IPS-NIHi11 (cell line): ENCODE measurements around the gene AGAP1.

ENCODE experiments used
- DNase-seq: peaks from one replicate; pipeline ENCODE4 v3.0.0; 2012; ENCODE audit warnings: mixed read lengths, low spot score

The AGAP1 gene

DNA sequence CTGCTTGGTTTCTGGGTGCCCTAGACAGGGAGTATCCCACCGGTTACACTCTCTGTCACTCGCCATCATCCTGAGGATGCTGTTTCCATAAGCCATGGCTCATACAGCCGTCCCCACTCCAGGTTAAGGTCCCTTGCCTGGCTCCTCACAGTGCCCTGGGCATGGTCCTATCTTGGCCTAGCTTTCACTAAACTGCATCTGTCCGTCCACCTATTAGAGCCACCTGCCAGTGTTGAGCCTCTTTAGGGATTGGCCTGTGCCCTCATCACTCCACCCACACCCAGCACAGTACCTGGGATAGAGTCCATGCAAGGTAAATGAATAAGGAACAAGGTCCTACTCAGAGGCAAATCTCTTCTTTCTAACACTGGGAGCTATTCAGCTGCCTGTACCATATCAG, 354.2 kb downstream of the AGAP1 start:
- no peak for DNase-seq

DNA sequence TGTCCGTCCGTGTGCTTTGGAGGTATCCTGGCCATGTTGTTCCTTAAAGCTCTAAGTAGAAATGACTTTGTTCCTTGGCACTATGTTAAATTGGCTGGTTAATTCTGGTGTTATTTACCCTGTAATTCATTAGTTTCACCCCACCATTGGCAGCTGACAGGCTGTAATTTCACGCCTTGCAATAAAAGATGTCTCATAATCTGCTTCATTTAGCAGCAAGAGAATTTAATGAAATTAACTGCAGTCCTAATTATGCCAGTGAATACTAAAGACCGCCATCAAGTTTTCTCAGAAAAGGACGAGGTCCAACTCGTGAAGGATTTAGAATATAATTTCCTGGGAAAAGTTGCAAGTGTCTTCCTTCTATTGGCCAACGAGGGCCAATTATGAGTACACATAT, 355.1 kb downstream of the AGAP1 start:
- no peak for DNase-seq

DNA sequence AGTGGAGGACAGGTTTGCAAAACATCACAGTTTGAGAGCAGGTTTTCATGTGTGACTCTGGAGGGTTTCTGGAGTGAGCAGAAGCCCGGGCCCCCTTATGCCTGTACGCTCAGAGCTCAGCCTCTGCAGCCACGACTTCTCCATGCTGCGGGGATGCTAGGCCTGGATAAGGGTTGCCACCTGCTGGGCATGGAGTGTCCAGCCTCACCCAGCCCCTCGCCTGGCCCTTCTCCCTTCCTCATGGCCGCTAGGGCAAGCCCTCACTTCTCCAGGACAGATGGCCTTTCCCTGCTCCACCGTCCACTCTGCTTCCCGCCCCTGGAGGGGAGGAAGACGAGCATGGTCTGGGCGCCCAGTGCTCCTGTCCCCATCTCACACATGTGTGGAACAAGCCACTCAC, 355.6 kb downstream of the AGAP1 start:
- no peak for DNase-seq

DNA sequence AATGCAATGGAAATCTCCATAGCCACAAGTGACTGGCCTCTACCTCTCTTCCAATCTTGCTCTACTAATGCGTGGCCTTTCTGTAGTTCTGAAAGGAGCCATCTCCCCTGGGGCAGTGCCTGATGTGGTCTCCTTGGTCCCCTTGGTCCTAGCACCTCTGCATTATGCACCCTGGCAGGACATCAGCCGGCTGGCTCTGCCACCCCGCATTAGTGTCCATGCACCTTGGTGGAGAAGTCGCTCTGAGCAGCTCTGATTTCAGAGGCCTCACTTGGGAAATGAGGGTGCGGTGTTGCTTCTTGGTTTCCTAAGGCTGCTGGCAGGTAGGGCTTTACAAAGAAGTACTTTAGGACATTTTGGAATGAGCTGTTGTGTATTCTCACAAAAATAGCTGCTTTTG, 356.4 kb downstream of the AGAP1 start:
- DNase-seq: no peak

DNA sequence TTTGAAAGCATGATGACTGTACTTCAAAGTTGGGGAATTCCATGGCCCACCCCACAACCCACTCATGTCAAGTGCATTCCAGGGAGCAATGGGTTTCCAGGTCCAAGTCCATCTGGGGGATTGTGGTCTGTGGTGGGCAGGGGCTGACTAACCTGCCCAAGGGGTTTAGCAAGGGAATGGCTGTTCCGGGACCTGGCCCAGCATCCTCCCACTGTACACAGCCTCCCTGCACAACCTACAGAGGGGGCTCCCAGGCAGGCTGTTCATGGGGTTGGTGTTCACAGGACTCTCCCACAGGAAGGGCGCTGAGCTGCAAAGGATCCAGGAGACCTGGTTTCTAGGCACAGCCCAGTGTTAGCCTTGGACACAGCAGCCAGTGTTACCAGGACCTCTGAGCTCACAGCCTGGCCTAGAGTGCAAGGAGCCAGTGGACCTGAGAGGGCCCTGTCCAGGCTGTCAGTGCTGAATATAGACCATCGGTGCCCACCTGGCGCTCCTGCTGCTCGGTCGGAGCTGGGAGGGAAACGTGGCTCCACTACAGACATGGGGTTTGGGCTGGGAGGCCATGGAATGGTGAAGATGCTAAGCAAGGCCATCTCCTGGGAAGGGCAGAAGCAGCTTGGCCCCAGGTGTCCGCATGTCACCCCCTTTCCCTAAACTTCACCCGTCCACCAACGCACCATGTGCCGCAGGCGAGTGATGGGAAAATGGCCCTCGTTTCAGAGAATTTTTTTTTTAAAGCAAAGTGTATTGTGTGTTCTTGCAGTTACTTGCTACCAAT, 357.1 kb downstream of the AGAP1 start:
- DNase-seq: peak; percentile 44

DNA sequence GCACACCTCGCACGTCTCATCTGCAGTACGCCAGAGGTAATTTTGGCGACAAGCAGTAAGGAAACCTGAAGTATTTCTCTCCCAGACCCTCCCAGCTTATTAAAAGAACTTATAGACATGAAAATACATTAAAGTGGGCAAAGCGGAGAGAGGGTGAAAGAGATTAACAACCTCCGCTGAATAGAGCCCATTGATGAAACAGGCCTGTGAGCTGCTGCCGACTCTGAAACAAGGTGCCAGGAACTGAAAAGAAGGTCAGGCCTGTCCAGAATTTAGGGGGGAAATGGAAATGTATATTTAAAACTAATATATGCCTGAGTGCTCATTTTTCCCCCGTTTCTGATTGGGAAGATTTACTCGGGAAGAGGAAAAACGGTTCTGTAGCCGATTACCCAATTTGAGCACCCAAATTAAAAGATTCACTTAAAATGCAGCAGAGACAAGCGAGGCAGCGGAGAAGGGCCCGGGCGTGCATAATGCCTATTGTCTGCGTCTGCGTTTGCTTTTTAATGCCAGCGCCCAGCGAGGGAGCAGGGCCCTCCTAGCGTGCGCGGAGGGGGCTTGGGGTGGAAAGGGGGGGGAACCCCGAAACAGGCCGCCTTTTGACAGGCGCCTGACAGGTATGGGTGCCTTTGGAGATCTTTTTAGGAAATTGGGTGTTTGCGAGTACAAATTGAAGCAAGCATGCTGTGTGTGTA, 358.1 kb downstream of the AGAP1 start:
- no peak for DNase-seq

DNA sequence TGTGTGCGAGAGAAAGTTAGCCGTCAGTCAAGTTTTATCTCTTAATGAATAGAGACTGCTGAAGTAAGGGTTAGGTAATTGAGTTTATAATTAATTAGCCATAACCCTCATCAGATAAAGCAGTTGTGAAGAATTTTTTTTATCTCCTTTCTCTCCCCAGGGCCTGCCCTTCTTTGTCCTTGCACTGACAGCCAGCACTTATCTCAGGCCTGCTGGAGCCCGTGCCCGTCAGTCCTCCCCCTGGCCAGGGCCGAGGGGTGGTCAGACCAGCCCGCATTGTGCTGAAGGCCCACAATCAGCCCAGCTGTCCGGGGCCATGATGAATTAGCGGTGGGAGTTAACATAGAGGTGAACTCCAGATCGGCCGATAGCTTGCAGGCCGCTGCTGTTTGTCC, 358.7 kb downstream of the AGAP1 start:
- DNase-seq: no peak

DNA sequence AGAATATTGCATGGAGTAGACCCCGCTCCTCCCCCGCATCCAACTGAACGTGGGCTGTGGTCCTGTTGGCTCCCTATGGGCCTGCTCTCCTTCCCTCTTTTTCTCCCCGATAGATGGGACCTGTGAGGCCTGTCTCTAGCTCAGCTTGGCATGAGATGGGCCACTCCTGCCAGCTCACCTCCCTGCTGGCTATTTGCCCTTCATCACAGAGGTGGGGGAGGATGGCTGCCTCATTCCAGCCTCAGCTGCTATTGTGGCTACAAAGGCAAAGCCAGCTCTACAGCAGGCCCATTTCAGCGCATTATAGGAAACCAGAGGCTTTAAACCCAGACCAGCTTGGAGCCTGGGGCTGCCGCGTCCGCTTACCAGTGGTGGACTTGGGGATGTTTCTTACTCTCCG, 360.4 kb downstream of the AGAP1 start:
- DNase-seq: no peak

DNA sequence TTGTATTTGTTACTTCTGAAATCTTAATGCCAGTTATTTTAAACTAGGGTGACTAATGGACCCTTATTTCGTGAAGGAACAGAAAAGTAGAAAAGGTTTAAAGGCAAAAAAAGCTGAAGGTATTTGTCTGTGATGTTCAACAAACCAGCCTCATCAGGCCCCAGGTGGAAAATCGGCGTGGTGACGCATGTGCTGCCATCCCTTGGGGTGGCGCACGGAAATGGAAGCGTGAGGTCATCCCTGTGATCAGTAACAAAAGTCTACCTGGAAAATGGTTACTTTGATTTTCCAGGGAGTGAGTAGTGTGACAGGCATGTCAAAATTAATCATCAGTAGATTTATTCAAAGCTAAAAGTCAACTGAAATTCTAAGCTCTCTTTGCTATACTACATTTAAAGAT, 361.2 kb downstream of the AGAP1 start:
- no peak for DNase-seq

DNA sequence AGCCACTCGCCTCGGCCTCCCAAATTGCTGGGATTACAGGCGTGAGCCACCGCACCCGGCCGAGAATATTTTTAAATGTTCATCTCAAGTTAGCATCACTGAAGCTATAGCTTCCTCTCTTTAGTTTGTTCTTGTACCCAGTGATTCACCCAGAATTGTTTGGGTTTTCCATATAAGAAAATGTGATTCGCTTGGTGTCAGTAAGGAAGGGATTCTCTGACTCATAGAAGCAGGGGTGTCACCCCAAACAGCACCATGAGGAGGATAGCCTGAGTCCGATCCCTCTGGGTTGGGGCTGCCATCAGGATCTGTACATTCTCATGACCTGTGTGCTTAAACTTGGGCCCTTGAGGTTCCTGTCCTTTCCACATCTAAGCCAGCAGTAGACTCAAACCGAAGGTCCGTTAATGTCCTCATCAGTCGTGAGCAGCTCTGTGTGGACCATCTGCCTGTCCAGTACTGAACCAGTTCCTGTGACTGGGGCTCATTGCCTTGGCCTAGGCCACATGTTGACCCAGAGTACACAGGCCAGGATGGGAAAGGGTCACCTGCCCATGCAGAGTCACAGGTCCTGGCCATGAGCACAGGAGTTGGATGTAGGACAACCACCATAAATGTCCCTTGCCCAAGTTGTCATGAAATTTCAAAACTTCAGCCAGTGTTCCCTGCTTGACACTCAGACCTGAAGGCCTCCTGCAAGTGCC, 362.5 kb downstream of the AGAP1 start:
- DNase-seq: no peak

DNA sequence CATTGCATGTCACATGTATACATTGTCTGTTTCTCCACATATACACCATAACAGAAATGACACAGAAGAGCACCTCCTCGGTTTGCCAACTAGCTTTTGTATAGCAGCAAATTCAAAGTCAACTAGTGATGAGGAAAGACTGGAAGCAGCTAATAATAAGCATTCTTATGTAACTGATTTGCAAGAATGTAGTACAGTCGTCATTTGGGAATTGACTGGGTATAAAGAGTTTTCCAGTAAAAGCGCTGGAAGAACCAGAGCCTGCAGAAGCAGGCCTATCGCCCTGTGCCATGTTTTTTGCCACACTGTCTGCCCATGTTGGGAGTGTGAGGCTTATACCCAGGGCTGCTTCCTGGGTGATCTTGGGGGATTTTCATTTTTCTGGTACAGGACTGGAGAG, 363.8 kb downstream of the AGAP1 start:
- no peak for DNase-seq

DNA sequence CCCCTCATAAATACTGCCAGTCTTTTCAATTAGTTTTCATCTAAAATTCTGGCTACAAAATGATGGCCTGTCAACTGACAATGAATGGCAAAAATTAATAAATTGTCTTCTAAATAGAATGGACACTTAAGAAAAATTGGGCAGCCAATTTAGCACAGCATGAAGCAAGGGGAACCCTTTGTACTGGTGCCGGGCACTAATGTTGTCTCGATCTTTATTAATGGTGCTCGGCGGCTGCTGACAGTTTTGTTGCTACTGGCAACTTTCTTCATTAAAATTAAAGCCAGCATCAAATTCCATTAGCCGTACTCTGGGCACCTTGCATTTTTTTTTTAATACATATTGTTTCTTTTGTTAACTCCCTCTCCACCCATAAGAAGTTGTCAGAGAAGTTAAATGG, 365.0 kb downstream of the AGAP1 start:
- no peak for DNase-seq

DNA sequence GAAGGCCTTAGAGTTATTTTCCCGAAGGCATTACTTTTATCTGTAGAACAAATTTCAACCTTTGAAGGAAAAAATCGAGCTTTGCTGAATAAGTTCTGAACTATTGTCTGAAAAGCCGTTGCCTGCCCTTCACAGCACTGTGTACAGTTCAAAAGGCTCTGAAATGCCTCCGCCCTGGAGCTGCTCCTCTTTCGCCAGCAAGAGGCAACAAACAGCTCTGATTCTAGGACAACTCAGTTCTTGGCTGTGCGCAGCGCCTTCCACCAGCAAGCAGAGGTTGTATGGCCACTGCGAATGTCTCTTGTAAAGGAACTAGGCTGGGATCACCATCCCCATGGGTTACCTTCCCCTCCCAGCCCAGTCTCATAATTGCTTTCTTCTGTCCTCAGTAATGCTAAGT, 365.8 kb downstream of the AGAP1 start:
- no peak for DNase-seq

DNA sequence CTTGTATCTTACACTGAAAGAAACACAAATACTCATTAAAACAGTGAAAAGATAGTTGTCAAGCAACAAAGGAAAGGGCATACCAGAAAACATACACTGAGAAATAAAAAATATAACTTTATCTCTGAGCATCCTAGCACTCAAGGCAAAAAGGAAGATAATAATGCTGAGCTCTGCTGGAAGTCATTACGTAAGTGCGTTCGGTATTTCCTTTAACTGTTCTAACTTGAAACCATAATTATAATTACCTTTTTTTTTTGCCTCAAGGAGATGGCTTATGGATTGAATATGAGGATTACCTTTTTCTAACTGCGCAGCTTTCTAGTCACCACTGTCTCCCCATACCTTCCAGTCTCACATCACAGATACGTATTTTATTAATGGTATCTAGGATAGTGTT, 366.3 kb downstream of the AGAP1 start:
- no peak for DNase-seq

DNA sequence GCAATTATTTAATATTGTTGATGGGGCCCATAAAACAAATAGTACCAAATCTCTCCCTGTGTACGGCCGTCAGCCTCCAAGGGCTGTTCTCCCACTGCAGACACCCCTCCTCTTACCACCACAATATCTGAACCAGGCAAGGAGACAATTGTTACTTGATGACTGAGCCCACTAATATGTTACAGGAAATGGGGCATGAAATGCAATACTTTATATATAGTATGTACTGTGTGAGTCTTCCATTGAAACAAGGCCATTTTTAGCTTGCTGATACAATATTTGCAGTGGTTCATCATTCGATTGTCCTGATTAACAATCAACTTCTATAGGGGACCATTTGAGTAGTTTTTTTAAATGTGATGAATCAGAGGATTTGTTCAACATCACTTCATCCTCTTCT, 367.0 kb downstream of the AGAP1 start:
- DNase-seq: no peak

DNA sequence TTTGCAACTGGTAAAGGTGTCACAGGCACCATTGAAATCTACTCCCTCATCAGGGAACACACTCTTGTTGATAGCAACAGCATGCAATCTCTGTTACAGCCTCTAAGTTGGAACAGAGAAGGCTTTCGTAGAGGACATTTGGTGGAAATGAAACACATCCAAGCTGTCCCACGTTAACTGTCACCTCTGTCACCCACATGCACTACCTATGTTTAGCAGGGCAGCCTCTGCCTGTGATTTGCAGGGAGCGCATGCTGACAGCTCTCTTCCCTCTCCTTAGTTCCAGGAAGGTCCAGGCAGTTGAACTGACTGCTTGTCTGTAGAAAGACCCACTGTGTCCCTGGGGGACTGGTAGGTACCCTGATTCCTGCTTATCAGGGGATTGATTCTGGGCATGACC, 367.5 kb downstream of the AGAP1 start:
- DNase-seq: no peak

DNA sequence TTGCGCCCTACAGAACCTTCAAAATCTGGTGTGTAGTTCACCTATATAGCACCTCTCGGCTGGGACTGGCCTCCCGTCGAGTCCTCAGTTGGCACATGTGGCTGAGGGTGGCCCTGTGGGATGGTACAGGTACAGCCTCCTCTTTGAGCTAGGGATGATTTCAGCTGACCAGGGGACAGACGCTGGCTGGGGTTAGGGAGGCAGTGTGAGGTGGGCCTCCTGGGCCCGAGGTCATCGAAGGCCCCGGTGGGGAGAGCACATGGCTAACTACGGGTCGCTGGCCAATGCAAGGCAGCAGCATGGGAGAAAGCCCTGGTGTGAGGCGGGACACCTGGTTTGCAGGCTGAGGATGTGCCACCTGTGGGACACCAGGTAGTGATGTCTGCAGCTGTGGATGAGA, 369.6 kb downstream of the AGAP1 start:
- no peak for DNase-seq

DNA sequence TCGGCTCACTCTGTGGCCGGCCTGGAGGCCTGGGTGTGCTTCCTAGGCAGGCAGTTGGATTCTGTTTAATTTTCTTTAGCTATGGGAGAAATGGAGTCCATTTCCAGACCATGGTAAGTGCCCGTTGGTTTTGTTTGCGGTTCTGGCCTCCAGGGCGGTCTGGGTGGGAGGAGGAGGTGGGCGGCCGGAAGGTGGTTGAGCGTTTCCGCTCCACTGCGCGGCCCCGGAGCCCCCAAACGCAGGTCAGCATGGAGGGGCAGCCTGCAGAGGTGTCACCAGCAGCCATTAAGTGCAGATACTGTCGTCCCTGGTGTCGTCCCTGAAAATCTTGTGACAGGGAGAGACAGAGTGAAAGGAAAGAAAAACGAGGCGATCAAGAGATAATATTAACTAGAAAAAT, 370.5 kb downstream of the AGAP1 start:
- no peak for DNase-seq

DNA sequence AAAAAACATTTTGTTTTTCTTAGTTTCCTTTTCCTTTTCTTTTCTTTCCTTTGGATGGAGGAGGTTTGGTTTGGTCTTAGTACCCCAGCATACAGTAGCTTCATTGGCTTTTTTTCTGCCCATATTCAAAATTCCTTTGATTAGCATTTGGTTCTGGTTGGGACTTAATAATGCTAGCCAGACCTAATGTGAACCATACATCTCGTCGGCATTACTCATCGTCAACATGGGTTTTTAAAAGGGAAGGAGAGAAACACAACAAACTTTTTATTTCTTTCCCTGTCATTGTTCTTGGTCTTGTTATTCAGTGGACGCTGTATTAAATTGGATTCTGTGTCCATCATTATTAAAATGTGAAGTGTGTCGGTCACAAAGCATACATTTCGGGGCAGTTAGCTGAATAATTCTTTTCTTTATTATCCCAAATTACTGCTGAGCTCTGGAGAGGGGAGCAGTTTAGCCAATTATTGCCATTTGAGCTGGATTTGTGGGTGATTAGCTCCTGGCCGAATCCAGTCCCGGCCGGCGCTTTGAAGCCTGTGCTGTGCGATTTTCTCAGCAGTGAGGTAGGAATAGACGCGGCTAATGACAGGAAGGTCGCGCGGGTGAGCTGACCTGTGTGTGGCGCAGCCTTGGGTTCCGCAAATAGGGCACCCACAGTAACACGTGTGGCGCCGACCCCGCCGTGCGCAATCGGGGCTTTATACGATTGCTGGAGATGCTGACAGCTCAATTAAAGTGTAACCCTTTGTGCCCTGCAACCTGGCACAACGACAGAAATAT, 371.1 kb downstream of the AGAP1 start:
- no peak for DNase-seq

DNA sequence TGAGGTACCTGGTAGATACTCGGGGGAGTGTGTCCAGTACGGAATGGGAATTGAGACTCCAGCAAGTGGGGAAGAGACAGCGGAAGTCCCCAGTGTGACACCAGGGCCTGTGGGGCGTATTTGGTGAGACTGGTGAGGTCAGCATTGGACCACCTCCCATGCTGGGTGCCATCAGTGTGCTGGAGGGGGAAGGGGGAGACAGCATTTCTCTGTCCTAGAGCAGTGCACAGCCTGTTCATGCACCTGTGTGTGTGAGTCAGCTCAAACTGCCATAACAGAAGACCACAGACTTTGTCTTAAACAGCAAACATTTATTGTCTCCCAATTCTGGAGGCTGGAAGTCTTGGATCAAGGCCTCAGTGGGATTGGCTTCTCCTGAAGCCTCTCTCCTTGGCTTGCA, 372.5 kb downstream of the AGAP1 start:
- DNase-seq: no peak

DNA sequence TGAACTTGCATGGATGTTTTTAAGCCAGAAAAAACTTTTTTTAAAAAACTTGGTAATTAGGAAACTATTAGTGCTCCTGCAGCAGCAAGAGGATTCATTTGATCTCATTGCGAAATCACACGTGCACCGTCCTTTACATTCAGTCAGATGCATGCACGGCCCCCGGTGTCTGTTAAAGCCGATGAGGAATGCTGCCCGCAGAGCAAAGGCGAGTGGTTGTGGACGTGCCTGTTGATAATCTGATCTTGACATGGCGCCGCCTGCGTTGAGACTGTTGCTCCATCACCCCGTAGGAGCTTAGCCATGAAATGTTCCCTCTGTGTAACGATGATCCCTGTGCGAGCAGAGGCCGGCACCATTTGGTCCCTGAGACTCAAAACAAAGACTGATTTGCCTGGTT, 374.4 kb downstream of the AGAP1 start:
- DNase-seq: no peak

DNA sequence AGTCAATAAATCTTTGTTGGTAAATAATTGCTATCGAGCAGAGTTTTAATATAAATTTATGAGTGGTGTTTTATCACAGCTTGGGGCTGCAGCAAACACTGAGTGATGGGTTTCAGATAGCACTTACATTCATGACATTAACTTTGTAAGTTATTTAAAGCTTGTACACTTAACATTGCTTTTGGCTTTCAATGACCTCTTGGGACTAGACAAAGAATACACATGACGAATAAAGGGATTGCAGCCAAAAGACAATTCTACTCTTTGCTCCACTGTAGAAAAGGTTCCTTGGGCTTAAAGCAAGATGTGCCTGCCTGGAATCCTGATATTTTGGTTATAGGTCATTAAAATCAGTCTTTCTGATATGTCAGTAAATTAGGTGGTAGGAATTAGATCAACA, 374.8 kb downstream of the AGAP1 start:
- no peak for DNase-seq

DNA sequence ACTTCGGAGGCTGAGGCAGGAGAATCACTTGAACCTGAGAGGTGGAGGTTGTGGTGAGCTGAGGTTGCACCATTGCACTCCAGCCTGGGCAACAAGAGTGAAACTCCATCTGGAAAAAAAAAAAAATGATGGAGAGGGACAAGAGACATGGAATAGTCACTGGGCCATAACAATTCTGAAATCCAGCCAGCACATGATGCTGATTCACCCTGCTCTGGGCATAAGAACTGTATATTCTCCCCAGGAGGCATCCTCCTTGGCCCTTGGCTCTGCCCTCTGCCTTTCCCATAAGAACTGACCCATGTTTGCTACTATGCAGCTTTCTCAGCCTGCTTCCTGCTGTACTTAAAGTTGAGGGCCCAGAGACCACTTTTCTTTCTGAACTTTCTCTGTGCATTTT, 376.7 kb downstream of the AGAP1 start:
- DNase-seq: no peak
